Effector memory CD4-positive, alpha-beta T cell (primary cell): ENCODE measurements around the gene SEMA5A.

Source experiments
- DNase-seq, 3 donors: peaks; one replicate each; pipeline ENCODE4 v3.0.0-alpha.2; 2020
- H3K27ac ChIP-seq: 2 replicates; pipeline ENCODE4 v1.7.0; 2013; ENCODE audit warnings: mild to moderate bottlenecking, low read length, moderate library complexity; ENCODE audit not compliant: insufficient read depth, poor library complexity, severe bottlenecking
- H3K27me3 ChIP-seq: replicated peaks from 2 replicates; pipeline ENCODE4 v1.7.0; 2013; ENCODE audit warnings: mild to moderate bottlenecking, low read length; ENCODE audit not compliant: insufficient read depth, control insufficient read depth, poor library complexity, severe bottlenecking
- H3K36me3 ChIP-seq: 2 replicates; pipeline ENCODE4 v1.7.0; 2013; ENCODE audit warnings: mild to moderate bottlenecking, low read length, moderate library complexity; ENCODE audit not compliant: control insufficient read depth, insufficient read depth
- H3K4me1 ChIP-seq: 2 replicates; pipeline ENCODE4 v1.7.0; 2013; ENCODE audit warnings: low read length, mild to moderate bottlenecking; ENCODE audit not compliant: control insufficient read depth, insufficient read depth, poor library complexity, severe bottlenecking
- H3K4me3 ChIP-seq: 2 replicates; pipeline ENCODE4 v1.7.0; 2013; ENCODE audit warnings: low read length, low read depth, mild to moderate bottlenecking; ENCODE audit not compliant: insufficient read depth, poor library complexity, severe bottlenecking
- H3K9me3 ChIP-seq: 2 replicates; pipeline ENCODE4 v1.7.0; 2013; ENCODE audit warnings: mild to moderate bottlenecking, low read length, moderate library complexity; ENCODE audit not compliant: control insufficient read depth

The SEMA5A gene

DNA sequence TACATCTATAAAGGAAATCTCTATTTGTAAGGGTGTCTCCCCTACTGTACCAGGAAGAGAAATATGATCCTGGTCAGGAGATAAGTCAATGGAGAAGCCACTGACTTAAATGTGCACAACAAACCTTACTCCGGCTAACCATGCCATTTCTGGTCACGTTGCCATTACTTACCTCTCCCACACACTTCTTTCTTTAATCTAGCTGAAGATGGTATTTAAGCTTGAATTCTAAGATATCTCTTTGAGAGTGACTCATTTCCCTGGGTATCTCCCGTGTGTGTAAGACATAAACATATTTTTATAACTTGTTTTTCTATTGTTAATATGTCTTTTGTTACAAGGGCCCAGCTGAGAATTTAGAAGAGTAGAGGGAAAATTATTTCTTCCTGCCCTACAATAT, 296.6 kb downstream of the SEMA5A start:
- no peak for DNase-seq
- Histone ChIP-seq H3K27me3 (no peaks in the 10 kb centered on the region), H3K4me3 (no peak overlapping the region)

DNA sequence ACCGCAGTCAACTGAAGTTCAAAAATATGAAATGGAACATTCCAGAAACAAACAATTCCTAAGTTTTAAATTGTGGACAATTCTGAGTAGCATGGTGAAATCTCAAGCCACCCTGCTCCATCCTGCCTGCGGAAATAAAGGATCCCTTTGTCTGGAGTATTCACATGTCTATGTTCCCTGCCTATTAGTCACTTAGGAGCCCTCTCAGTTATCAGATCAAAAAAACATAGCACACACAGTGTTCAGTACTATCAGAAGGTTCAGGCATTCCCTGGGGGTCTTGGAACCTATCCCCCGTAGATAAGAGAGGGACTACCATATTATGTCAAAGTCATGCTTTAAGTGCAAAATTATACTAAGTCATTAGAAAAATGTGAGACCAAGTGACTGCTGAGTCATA, 300.8 kb downstream of the SEMA5A start:
- H3K4me1 ChIP-seq = no peaks in the 10 kb centered on the region
- no peak for DNase-seq

More for the DNA sequence above, 296.6 kb downstream of the SEMA5A start:
- Histone ChIP-seq H3K27ac (no peak overlapping the region), H3K4me1 (no peaks in the 10 kb centered on the region), H3K36me3 (no peaks in the 10 kb centered on the region), H3K9me3 (no peaks in the 10 kb centered on the region)

DNA sequence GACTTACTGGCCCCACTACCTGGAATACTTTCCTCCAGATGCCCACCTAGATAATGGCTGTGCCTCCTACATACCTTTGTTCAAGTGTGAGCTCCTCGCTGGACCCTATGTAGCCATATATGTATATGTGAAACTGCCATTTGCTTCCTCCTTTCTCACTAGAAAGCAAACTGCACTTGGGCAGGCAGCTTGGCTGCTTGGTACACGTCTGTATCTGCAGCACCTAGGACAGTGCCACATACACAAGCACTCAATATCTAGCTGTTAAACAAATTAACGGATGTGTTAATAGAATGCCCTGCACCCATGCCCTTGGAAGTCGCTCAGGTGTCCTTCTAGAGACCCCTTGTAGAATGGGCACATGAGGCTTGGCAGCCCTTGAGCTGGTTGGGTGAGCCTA, 301.5 kb downstream of the SEMA5A start:
- H3K36me3 ChIP-seq = no peaks in the 10 kb centered on the region
- H3K4me1 ChIP-seq = no peaks in the 10 kb centered on the region
- no peak overlapping the region for H3K4me3 ChIP-seq
- H3K27ac ChIP-seq = no peak overlapping the region
- H3K27me3 ChIP-seq = no peaks in the 10 kb centered on the region
- DNase-seq = no peak
- H3K9me3 ChIP-seq = no peaks in the 10 kb centered on the region

More for the DNA sequence above, 300.8 kb downstream of the SEMA5A start:
- Histone ChIP-seq H3K27ac (no peak overlapping the region), H3K9me3 (no peaks in the 10 kb centered on the region), H3K4me3 (no peak overlapping the region), H3K27me3 (no peaks in the 10 kb centered on the region), H3K36me3 (no peaks in the 10 kb centered on the region)

DNA sequence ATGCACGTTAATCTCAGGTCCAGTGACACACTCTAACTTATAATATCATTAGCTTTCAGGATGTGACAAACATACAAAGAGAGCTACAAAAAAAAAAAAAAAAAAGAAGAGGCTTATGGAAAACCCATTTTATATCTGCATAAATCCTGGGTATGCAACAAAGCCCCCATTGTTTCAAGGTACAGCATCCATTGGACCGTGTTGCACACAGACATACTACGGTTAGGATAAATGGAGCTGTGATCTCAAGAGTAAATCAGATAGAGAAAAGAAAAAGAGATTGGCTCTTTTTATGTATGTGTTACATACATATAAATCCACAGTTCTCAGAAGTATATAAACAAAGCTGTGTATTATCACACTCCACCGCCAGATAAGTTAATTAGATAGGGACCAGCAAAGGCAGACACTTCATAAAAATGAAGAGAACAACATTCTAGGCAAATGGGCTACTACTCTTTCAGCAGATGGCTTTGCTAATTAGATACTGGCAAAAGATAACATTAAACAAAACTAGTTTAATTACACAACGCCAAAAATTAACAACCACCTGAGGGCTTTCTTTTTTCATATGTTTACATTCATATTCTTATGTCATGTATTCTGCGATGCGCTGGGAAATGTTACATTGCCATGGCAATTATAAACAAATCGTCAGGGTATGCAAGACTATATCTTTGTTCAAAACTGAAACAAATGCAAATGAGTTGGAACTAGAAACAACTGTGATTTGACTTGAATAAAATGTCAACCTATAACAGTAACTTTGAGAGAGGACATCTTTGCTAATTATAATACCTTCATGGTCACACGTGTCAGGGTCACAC, 304.2 kb downstream of the SEMA5A start:
- H3K27ac ChIP-seq = no peak overlapping the region
- no peaks in the 10 kb centered on the region for H3K4me1 ChIP-seq
- no peaks in the 10 kb centered on the region for H3K9me3 ChIP-seq
- DNase-seq = no peak
- H3K36me3 ChIP-seq = no peaks in the 10 kb centered on the region
- H3K27me3 ChIP-seq = no peaks in the 10 kb centered on the region
- H3K4me3 ChIP-seq = no peak overlapping the region

DNA sequence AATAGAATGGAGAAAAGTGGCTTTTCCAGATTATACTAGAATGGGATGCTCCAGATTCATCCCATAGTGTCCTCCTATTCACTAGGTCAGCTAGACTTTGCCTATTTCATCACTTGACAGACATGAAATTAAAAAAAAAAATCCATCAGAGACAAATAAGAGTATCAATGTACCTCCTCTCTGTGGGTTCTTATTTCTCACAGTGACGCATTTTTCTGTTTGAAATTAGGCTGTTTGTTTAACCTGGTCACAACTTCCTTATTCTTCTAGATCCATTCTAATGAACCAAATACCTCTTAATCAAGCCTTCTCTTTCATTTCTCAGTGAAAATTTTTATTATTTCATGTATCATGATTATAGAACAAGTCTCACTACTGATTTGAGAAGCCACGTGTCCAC, 305.4 kb downstream of the SEMA5A start:
- no peaks in the 10 kb centered on the region for H3K9me3 ChIP-seq
- no peaks in the 10 kb centered on the region for H3K36me3 ChIP-seq
- no peak overlapping the region for H3K27ac ChIP-seq
- H3K27me3 ChIP-seq = no peaks in the 10 kb centered on the region
- H3K4me1 ChIP-seq = no peaks in the 10 kb centered on the region
- no peak overlapping the region for H3K4me3 ChIP-seq
- no peak for DNase-seq

DNA sequence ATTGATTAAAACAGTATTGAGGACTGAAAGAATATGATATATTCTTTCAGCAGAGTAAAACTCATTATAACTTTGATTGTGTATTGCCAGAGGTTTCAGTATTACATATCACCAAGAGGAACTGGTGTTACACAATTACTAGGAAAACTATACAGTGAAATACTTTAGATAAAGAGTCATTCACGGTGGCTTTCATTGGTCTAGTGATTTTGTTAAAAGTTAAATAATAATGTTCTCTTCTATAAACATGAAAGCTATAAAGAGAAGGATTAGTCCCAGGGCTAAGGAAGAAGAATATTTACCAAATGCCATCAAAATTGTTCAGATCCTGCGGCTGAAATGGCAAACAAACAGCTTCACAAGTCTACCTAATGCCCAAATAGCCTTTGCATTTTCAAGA, 306.2 kb downstream of the SEMA5A start:
- Histone ChIP-seq H3K36me3 (no peaks in the 10 kb centered on the region), H3K4me3 (no peak overlapping the region), H3K27me3 (no peaks in the 10 kb centered on the region), H3K4me1 (no peaks in the 10 kb centered on the region), H3K27ac (no peak overlapping the region), H3K9me3 (no peaks in the 10 kb centered on the region)
- DNase-seq = no peak

DNA sequence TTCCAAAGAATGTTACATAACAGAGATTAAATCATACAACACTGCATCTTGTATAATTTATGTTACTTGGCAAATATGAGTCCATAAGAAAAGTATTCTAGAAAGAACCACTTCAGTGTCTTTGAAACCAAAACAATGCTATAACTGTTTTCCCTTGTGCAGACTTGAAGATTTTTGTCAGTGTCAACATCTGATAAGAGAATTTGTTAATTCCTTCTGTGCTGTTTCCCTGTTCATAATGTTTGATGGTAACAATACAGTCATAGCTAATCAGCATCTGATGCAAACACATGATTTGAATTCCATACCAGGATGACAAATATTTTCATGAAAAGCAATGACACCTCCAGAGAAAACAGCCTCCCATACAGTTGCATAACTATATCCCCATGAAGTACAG, 306.8 kb downstream of the SEMA5A start:
- Histone ChIP-seq H3K9me3 (no peaks in the 10 kb centered on the region), H3K27me3 (no peaks in the 10 kb centered on the region), H3K4me1 (no peaks in the 10 kb centered on the region), H3K4me3 (no peak overlapping the region), H3K36me3 (no peaks in the 10 kb centered on the region), H3K27ac (no peak overlapping the region)
- DNase-seq = no peak

DNA sequence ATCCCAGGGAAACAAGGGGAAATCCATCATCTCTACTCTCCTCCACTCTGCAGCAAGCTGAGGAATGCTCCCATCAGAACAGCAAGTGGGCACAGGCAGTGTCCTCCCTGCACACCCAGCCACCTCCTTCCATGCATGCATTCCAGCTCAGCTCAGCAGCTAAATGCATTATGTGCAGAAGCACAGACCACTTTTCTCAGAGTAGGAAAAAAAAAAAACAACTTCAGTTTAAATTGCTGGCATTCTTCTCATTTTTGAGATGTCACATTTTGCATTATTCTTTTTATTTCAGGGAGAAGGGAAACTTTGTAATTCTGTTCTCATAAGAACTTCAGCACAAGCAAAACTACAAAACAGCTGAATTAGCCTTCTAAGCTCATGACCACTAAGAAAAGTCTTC, 312.2 kb downstream of the SEMA5A start:
- Histone ChIP-seq H3K9me3 (no peaks in the 10 kb centered on the region), H3K36me3 (no peaks in the 10 kb centered on the region), H3K27ac (no peak overlapping the region), H3K4me1 (no peaks in the 10 kb centered on the region), H3K4me3 (no peak overlapping the region), H3K27me3 (no peaks in the 10 kb centered on the region)
- no peak for DNase-seq

DNA sequence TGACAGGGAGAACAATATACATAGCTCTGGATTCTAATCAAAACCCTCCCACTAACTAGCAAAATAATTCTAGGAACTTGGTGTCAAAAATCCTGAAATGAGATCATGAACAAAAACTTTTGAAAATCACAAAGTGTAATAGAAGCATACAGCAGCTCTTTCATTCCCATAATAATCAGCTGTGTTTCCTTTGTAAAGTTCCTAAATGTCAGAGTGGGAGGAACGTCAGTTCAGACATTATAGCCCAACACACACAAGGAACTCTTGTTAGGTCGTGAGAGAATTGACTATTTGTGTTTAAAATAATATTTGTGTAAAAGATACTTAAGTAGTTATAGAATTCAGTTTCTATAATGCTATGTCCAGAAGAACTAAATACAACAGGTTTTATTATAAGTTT, 312.8 kb downstream of the SEMA5A start:
- Histone ChIP-seq H3K27me3 (no peaks in the 10 kb centered on the region), H3K4me1 (no peaks in the 10 kb centered on the region), H3K36me3 (no peaks in the 10 kb centered on the region), H3K27ac (no peak overlapping the region), H3K9me3 (no peaks in the 10 kb centered on the region), H3K4me3 (no peak overlapping the region)
- DNase-seq = no peak

DNA sequence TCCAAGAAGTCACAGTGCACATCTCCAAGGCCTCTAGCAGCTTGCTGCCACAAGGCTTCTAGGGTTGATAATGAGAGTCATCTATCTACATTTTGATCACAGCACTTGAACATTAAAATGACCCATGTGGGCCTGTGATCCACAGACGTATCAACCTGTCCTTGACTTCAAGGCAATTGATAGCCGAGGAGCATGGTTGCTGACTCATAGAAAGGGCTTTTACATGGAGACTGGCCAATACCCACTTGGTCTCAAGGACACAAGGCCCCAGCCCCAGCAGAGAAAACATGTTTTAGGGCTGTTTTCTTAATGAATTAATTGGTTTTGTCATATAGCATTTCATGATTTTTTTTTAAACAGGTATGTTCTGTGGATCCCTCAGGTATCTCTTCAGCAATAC, 314.0 kb downstream of the SEMA5A start:
- H3K27ac ChIP-seq = no peak overlapping the region
- no peaks in the 10 kb centered on the region for H3K9me3 ChIP-seq
- H3K27me3 ChIP-seq = no peaks in the 10 kb centered on the region
- DNase-seq = no peak
- H3K36me3 ChIP-seq = no peaks in the 10 kb centered on the region
- no peak overlapping the region for H3K4me3 ChIP-seq
- no peaks in the 10 kb centered on the region for H3K4me1 ChIP-seq
